ENCODE measurements around the gene LRMDA. TPM values are rescaled to one million over a fixed set of nuclear protein-coding genes. Genes with fewer than 3 reads are reported as not detected.

The LRMDA gene
- total RNA-seq, 4 donors from 2014 or later, result 0.88 to 14.1 (median 5.1) TPM; not detected in 1

- Histone ChIP-seq H3K27ac (no peak overlapping the region), H3K27me3 (no peaks in the 10 kb centered on the region), H3K36me3 (no peaks in the 10 kb centered on the region), H3K4me3 (no peak overlapping the region), H3K4me1 (peaks cover 0 to 6% (median 0%) of the 10 kb centered on the region in 3 donors), H3K9me3 (no peaks in the 10 kb centered on the region)
- TF ChIP-seq POLR2A (IDR thresholded peaks at IDR 0.05), result no peak
- no peak for TF ChIP-seq CTCF (IDR thresholded peaks at IDR 0.05)
- intact Hi-C loops (cut with DNase I), result no loop called here
- WGBS, 2 donors, result 91% methylated on average over 9 of the region's 9 CpGs
- DNase-seq, result no peak
These were observed 744.2 kb downstream of the LRMDA start for GRCh38 chr10:76175533-76176165.

- 88 to 96% methylated on average over 5 to 9 of the region's 9 CpGs for WGBS, 2 donors
- no peak overlapping the region for H3K4me3 ChIP-seq
- intact Hi-C loops (cut with DNase I), result no loop called here
- peaks cover 0 to 6% (median 0%) of the 10 kb centered on the region in 3 donors for H3K4me1 ChIP-seq
- DNase-seq, result no peak
- no peaks in the 10 kb centered on the region for H3K36me3 ChIP-seq
- H3K9me3 ChIP-seq, result no peaks in the 10 kb centered on the region
- H3K27me3 ChIP-seq, result no peaks in the 10 kb centered on the region
- no peak overlapping the region for H3K27ac ChIP-seq
- TF ChIP-seq CTCF (IDR thresholded peaks at IDR 0.05) (no peak), POLR2A (IDR thresholded peaks at IDR 0.05) (no peak)
These were observed 744.7 kb downstream of the LRMDA start for GRCh38 chr10:76176166-76176550.

- peaks cover 0 to 6% (median 0%) of the 10 kb centered on the region in 3 donors for H3K4me1 ChIP-seq
- 90 to 91% methylated on average over 2 of the region's 2 CpGs for WGBS, 2 donors
- H3K27ac ChIP-seq, result no peak overlapping the region
- DNase-seq, result no peak
- no peaks in the 10 kb centered on the region for H3K27me3 ChIP-seq
- H3K9me3 ChIP-seq, result no peaks in the 10 kb centered on the region
- no peak overlapping the region for H3K4me3 ChIP-seq
- intact Hi-C loops (cut with DNase I), result no loop called here
- H3K36me3 ChIP-seq, result no peaks in the 10 kb centered on the region
- TF ChIP-seq POLR2A (IDR thresholded peaks at IDR 0.05) (no peak), CTCF (IDR thresholded peaks at IDR 0.05) (no peak)
These were observed 746.5 kb downstream of the LRMDA start for GRCh38 chr10:76177936-76178335.

- no peaks in the 10 kb centered on the region for H3K27me3 ChIP-seq
- DNase-seq, result no peak
- H3K9me3 ChIP-seq, result no peaks in the 10 kb centered on the region
- TF ChIP-seq CTCF (IDR thresholded peaks at IDR 0.05) (no peak), POLR2A (IDR thresholded peaks at IDR 0.05) (no peak)
- 37 to 60% methylated on average over 3 of the region's 4 CpGs for WGBS, 2 donors
- no peaks in the 10 kb centered on the region for H3K36me3 ChIP-seq
- no peak overlapping the region for H3K4me3 ChIP-seq
- no peak overlapping the region for H3K27ac ChIP-seq
- peaks cover 0 to 6% (median 0%) of the 10 kb centered on the region in 3 donors for H3K4me1 ChIP-seq
- intact Hi-C loops (cut with DNase I), result no loop called here
These were observed 747.3 kb downstream of the LRMDA start for GRCh38 chr10:76178532-76179292.

GRCh38 chr10:76179806-76180205, 748.4 kb downstream of the LRMDA start:
- TF ChIP-seq POLR2A (IDR thresholded peaks at IDR 0.05), result no peak
- no peak for TF ChIP-seq CTCF (IDR thresholded peaks at IDR 0.05)
- no peaks in the 10 kb centered on the region for H3K27me3 ChIP-seq
- 84 to 98% methylated on average over 5 of the region's 5 CpGs for WGBS, 2 donors
- DNase-seq, result no peak
- intact Hi-C loops (cut with DNase I), result no loop called here
- H3K4me1 ChIP-seq, result peaks cover 0 to 6% (median 0%) of the 10 kb centered on the region in 3 donors
- no peaks in the 10 kb centered on the region for H3K36me3 ChIP-seq
- H3K4me3 ChIP-seq, result no peak overlapping the region
- H3K27ac ChIP-seq, result no peak overlapping the region
- no peaks in the 10 kb centered on the region for H3K9me3 ChIP-seq
